ENCODE measurements around the gene TTLL9.

- no peak for TF ChIP-seq POLR2A (IDR thresholded peaks at IDR 0.05)
- TF ChIP-seq CTCF (IDR thresholded peaks at IDR 0.05) = no peak
Observed at GRCh38 chr20:31908424-31908823, 38.0 kb downstream of the TTLL9 start.

All from upper lobe of left lung (tissue), 4 donors.